SKM-1 (cell line): Measurements from ENCODE around the gene MYH13.
A peak's percentile ranks its signal among the peaks of the same experiment; 100 is the strongest.

Experiments
- DNase-seq: peaks from one replicate; lab custom pipeline; 2025; ENCODE audit not compliant: unreplicated experiment; lab: John Stamatoyannopoulos, UW

The MYH13 gene

DNA sequence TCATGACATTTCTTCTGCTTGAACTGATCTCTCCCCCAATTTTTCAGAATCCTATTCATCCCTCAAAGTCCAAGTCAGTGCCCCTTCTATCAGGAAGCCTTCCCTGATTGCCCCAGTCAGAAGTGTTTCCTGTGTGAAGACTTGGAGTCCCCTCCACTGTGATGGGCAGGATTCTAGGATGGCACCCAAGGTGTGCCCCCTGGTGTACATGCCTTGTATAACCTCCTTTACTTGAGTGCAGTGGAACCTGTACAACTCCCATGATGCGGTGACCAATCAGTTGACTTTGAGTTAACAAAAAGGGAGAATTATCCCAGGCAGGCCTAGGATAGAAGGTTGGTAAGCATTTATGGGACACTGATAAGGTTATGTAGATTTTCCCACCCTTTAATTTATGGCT lies 23.4 kb downstream of the MYH13 start:
- DNase-seq: no peak

DNA sequence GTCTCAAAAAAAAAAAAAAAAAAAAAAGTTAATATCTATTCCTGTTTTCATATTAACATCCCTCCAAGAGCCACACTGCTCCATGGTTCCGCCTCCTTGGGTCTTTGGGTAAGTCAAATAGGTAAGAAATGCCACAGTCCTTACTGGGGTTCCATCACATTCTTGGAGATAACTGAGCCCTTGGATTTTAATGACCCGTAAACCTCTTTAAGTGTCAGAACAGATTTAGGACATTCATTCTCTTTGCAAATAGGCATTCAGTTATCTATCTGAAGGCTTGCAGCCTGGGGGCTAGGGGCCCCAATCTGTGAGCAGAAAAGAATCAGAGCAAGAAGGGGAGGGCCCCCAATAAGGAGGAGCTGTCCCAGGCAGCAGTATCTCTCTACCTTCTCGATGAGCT lies 28.0 kb downstream of the MYH13 start:
- DNase-seq: no peak

DNA sequence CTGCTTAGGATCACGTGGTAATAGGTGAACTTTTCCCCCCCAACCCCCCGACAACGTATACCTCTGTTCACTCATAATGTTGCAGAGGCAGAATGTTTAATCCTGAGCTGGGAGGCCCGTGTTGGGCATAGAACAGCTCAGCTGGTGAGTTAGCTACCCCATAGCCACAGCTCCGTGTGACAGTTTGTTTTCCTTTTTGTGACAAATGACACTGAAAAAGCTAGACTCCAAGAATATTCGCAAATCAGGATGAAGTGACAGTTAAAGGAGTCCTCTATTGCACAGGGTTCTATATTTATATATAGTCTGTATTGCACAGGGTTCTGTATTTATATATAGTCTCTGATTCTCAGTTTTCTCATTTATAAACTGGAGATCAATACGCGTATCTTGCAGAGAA lies 33.8 kb downstream of the MYH13 start:
- DNase-seq: no peak

DNA sequence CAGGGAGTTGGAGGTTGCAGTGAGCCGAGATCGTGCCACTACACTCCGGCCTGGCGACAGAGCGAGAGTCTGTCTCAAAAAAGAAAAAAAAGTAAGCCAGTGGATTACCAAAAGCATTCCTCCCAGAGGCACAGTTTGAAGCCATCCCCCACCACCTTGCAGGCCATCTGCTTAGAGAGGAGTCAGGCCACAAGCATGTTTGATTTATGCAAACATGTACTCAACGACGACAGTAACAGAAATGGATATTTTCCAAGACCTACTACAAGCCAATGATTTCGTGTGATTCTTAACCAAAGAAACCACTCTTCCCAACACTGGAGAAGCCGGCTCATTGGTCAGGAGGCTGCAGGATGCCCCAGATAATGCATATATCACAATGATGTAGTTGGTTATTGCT lies 34.8 kb downstream of the MYH13 start:
- DNase-seq: no peak

- DNase-seq: no peak
Observed at GRCh38 chr17:10337136-10337535, 35.7 kb downstream of the MYH13 start.

- no peak for DNase-seq
Observed at GRCh38 chr17:10336393-10336792, 36.4 kb downstream of the MYH13 start.

DNA sequence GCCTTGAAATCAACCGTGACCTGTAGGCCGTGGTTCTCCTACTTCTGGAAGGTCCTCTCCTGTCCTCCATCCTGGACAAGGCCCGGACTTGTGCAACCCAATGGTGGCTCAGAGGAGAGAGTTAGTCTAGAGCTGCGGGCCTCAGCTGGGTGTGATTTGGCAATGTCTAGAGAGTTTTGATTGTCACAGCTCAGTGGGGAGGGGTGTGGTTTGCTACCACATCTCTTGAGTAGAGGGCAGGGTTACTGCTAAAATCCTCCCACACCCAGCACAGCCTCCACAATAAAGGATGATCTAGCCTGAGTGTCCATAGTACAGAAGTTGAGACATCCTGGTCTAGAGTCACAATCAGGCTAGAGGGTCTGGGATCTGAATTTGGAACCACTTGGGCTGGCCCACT lies 40.3 kb downstream of the MYH13 start:
- DNase-seq: no peak

GRCh38 chr17:10328971-10329923 lies 43.6 kb downstream of the MYH13 start:
- DNase-seq: no peak

GRCh38 chr17:10328206-10328605 lies 44.6 kb downstream of the MYH13 start:
- DNase-seq: no peak

GRCh38 chr17:10327640-10328039 lies 45.2 kb downstream of the MYH13 start:
- peak; percentile 10 for DNase-seq

GRCh38 chr17:10325031-10325695 lies 47.6 kb downstream of the MYH13 start:
- no peak for DNase-seq

DNA sequence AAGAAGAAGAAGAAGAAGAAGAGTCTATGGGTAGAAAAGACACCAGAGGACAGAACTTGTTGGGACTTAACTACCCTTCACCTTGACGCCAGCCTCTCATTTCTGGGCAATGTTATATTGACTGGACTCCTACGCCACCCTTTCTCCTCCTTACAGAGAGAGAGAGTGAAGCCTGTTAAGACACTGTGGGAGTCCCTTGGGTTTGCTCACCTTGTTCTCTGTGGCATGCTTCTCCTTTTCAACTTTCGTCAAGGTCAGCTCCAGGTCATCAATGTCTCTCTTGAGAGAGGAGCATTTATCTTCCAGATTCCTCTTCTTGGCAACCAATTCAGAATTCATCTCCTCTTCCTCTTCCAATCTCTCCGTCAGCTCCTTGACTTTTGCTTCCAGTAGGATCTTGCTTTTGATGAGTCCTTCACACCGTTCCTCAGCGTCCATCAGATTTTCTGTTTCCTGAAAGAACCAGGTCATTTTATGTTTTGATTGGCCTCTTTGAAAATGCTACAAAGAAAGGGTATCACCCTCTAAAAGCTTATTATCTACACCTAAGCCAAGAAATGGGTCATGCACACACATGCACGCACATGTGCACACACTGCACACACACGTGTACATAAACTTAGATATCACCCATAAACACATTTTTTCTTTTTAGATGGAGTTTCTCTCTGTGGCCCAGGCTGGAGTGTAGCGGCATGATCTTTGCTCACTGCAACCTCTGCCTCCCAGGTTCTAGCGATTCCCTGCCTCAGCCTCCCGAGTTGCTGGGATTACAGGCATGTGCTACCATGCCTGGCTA lies 48.8 kb downstream of the MYH13 start:
- no peak for DNase-seq

- DNase-seq: peak; percentile 14
Observed at GRCh38 chr17:10318535-10318934, 54.3 kb downstream of the MYH13 start.

DNA sequence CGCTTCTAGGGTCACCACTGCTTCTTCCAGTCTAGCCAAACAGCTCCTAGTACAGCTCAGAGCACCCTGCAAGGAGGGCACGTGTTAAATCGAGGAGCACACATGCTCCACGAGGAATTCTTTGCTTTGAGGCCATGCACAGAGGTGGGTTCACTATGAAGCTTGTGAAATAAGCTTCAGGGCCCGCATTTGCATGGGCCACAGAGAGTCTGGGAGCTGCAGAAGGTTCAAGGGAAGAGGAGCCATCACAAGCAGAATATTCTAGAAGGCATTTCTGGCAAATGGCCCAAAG lies 55.3 kb downstream of the MYH13 start:
- no peak for DNase-seq

- peak; percentile 38 for DNase-seq
Observed at GRCh38 chr17:10316801-10317542, 55.8 kb downstream of the MYH13 start.

DNA sequence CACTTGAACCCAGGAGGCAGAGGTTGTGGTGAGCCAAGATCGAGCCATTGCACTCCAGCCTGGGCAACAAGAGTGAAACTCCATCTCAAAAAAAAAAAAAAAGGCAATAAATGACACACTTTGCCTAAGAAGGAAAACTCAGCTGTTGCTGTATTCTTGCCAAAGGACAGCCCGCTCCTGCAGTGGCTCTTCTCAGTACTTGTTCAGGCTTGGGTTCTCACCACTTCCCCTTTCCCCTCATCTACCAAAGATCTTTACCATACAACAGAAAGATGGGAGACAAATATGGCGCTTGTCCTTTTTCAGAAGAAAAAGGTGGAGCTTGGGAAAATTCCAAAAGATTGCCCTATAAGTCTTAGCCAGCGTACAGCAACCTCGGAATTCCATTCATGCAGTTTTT lies 58.5 kb downstream of the MYH13 start:
- DNase-seq: no peak

DNA sequence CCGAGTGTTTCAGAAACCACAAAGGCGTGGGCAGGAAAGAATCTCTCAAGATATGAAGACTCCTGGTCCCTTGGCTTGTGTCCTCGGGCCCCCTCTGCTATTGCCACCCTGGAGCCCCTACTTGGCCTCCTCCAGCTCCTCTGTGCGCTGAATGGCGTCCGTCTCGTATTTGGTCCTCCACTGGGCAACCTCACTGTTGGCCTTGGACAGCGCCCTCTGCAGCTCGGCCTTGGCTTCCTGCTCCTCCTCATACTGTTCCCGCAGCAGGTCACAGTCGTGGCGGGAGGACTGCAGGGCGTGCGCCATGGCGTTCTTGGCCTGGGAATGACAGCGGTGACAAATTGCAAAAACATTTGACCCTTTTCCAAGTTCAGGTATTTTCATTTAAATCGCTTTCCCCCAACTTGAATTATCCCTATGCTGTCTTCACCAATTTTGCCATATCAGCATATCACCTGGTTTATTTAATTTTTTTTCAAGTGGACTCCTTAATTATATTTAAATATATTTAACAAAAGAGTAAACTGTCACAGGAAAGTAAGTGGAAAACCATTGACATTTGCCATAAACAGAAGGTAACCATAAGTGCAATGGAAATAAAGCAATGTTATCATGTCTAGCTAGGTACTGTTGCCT lies 59.7 kb downstream of the MYH13 start:
- no peak for DNase-seq

DNA sequence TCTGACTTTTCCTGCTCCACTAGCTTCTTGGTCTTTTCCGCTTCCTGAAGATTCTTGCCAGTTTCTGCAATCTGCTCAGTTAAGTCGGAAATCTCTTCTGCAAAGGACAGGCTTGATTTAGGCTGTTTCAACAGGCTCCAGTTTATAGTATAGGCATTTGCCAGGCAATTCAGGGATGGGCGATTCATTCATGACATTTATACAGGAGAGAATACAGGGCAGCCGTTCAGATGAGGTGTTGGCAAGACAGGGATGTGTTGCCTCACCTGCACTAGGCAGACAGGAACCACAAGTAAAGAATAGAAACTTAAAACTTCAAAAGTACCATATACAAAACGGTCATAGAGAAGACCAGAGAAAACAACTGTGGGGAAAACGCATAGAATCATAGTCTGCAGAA lies 61.7 kb downstream of the MYH13 start:
- DNase-seq: no peak

- no peak for DNase-seq
Observed at GRCh38 chr17:10309003-10309974, 63.5 kb downstream of the MYH13 start.
